K562 (cell line): Measurements from ENCODE around the gene SOX11. TPM values are rescaled to one million over a fixed set of nuclear protein-coding genes. Genes with fewer than 3 reads are reported as not detected.

Source experiments
- ATAC-seq: fragments of 200-7000 bp; cut with Tn5 transposase; 3 replicates; pipeline ENCODE4 v1.9.1; 2020; ENCODE audit warnings: moderate library complexity
- BruUV-seq: library from RNA; stranded (reverse); fragments of 400-500 nt; replicated peaks from 2 replicates; lab custom pipeline; 2021; lab: Mats Ljungman, UMichigan
- CTCF ChIA-PET: fragments of 300-600 bp; formaldehyde crosslinking; extraction: SDS; loops from one replicate; lab custom pipeline; 2021; ENCODE audit warnings: low intra/inter-chr PET ratio; lab: Yijun Ruan, JAX
- POLR2A ChIA-PET: fragments of 300-600, 350-650 bp; sonication (Branson Sonifier 250); formaldehyde crosslinking; extraction: SDS; loops from one replicate; lab custom pipeline; 2021; ENCODE audit warnings: antibody characterized with exemption, inconsistent platforms; lab: Yijun Ruan, JAX
- DNase-seq, 4 experiments: peaks; one replicate each; pipeline versions ENCODE4 v3.0.0 to v3.0.0-alpha.2; 2011 to 2018; ENCODE audit warnings: low spot score in 3 of 4, mixed read lengths in 3 of 4; ENCODE audit errors: extremely low read depth in 1 of 4
- FAIRE-seq: peaks from 2 replicates; lab custom pipeline; 2011; peaks lifted over from hg19 to GRCh38; lab: Jason Lieb, UNC
- H2AFZ ChIP-seq: 2 replicates; pipeline ENCODE4 v1.6.0; 2011; ENCODE audit warnings: low read depth, low read length, control low read depth, inconsistent platforms
- H3K27ac ChIP-seq: fragments of 200-600 bp; 3 replicates; pipeline ENCODE4 v1.8.0; 2011; ENCODE audit warnings: low read depth, mild to moderate bottlenecking, control low read depth, inconsistent platforms, low read length, moderate library complexity, mixed read lengths; ENCODE audit errors: extremely low read depth
- H3K27me3 ChIP-seq, 2 experiments: fragments of 300-600 bp in 1 of 2; 2 replicates in 1 of 2; 3 replicates in 1 of 2; pipeline versions ENCODE4 v1.6.0 to v1.8.0; 2011; ENCODE audit warnings: inconsistent platforms in 2 of 2, low read length in 2 of 2, mild to moderate bottlenecking in 1 of 2, mixed read lengths in 1 of 2, moderate library complexity in 1 of 2; ENCODE audit not compliant: control insufficient read depth in 2 of 2, insufficient read depth in 2 of 2
- H3K36me3 ChIP-seq: fragments of 300-600 bp; 3 replicates; pipeline ENCODE4 v1.8.0; 2011; ENCODE audit warnings: mild to moderate bottlenecking, low read length, inconsistent platforms; ENCODE audit not compliant: control insufficient read depth, insufficient read depth
- H3K4me1 ChIP-seq, 2 experiments: fragments of 200-600 bp in 1 of 2; replicated peaks in 1 of 2; 2 replicates in 1 of 2; 3 replicates in 1 of 2; pipeline versions ENCODE4 v1.5.1 to v1.8.0; 2011; ENCODE audit warnings: inconsistent platforms in 2 of 2, low read length in 2 of 2, mild to moderate bottlenecking in 1 of 2, mixed read lengths in 1 of 2, moderate library complexity in 1 of 2; ENCODE audit not compliant: control insufficient read depth in 2 of 2, insufficient read depth in 2 of 2
- H3K4me2 ChIP-seq: 2 replicates; pipeline ENCODE4 v1.6.1; 2011; ENCODE audit warnings: low read length, control low read depth, inconsistent platforms, mixed read lengths; ENCODE audit not compliant: insufficient read depth
- H3K4me3 ChIP-seq: fragments of 200-600 bp; sonication (generic), shearing (Covaris generic); 2 replicates; pipeline ENCODE4 v1.5.1; 2016; ENCODE audit warnings: control low read depth, inconsistent platforms
- H3K79me2 ChIP-seq: fragments of 200-600 bp; 3 replicates; pipeline ENCODE4 v1.8.0; 2011; ENCODE audit warnings: low read length, inconsistent platforms; ENCODE audit not compliant: control insufficient read depth, insufficient read depth
- H3K9ac ChIP-seq, 2 experiments: 2 replicates each; pipeline versions ENCODE4 v1.6.0 to v1.6.1; 2011; ENCODE audit warnings: low read depth in 2 of 2, low read length in 2 of 2, control low read depth in 1 of 2, inconsistent platforms in 1 of 2, mild to moderate bottlenecking in 1 of 2, mixed read lengths in 1 of 2; ENCODE audit not compliant: insufficient read depth in 1 of 2
- H3K9me1 ChIP-seq: one replicate; pipeline ENCODE4 v1.6.0; 2011; ENCODE audit warnings: inconsistent platforms, mild to moderate bottlenecking, low read length, moderate library complexity; ENCODE audit not compliant: control insufficient read depth, insufficient read depth
- H3K9me3 ChIP-seq: replicated peaks from 2 replicates; pipeline ENCODE4 v1.5.1; 2011; ENCODE audit warnings: low read depth, low read length, inconsistent platforms; ENCODE audit not compliant: control insufficient read depth, insufficient read depth
- H4K20me1 ChIP-seq: replicated peaks from 2 replicates; pipeline ENCODE4 v1.6.1; 2011; ENCODE audit warnings: low read length, inconsistent platforms, mixed read lengths; ENCODE audit not compliant: control insufficient read depth, insufficient read depth
- BHLHE40 ChIP-seq: IDR thresholded peaks from 2 replicates; pipeline ENCODE4 v1.6.1; 2011; ENCODE audit warnings: low read length, improper control_type of control experiment
- MYC ChIP-seq, 2 experiments: fragments of 250-450 bp in 1 of 2; sonication (Bioruptor Pico) in 1 of 2; IDR thresholded peaks; 2 replicates each; pipeline versions ENCODE4 v1.5.1 to v1.6.1; 2012 to 2021; ENCODE audit warnings: low read depth in 2 of 2, borderline replicate concordance in 1 of 2, improper control_type of control experiment in 1 of 2, low read length in 1 of 2, mild to moderate bottlenecking in 1 of 2, moderate library complexity in 1 of 2
- NCOA2 ChIP-seq, 2 experiments: fragments of 450-650 bp; IDR thresholded peaks; 2 replicates each; pipeline ENCODE4 v1.6.1; 2018; ENCODE audit warnings: mild to moderate bottlenecking in 2 of 2, moderate library complexity in 1 of 2; ENCODE audit not compliant: partially characterized antibody in 2 of 2
- ZFP91 ChIP-seq: sonication (generic); formaldehyde crosslinking; IDR thresholded peaks from 2 replicates; pipeline ENCODE4 v1.8.0; 2022; ENCODE audit warnings: mild to moderate bottlenecking, missing genetic modification reagents
- ZKSCAN3 ChIP-seq: fragments of 250-450 bp; sonication (Bioruptor Pico); IDR thresholded peaks from 2 replicates; pipeline ENCODE4 v1.4.0; 2020
- ZNF212 ChIP-seq: fragments of 450-650 bp; formaldehyde crosslinking; IDR thresholded peaks from 2 replicates; pipeline ENCODE4 v1.4.0; 2020; ENCODE audit warnings: mild to moderate bottlenecking
- ZNF699 ChIP-seq: fragments of 250-450 bp; sonication (Bioruptor Pico); IDR thresholded peaks from 2 replicates; pipeline ENCODE4 v1.8.0; 2021; ENCODE audit warnings: mild to moderate bottlenecking, moderate library complexity; ENCODE audit not compliant: insufficient replicate concordance
- WGBS: fragments of 100-300 bp; shearing (Covaris generic); methylation state at CpG from one replicate; pipeline ENCODE4 v1.1.6; 2016; ENCODE audit warnings: low coverage, mixed read lengths; ENCODE audit not compliant: insufficient coverage; ENCODE audit errors: missing lambda C conversion rate; 5-methylcytosine and 5-hydroxymethylcytosine counted together
- in situ Hi-C: fragments of 300-500 bp; cut with MboI; formaldehyde crosslinking; loops from 4 replicates; pipeline ENCODE4 v1.15.0; 2018; ENCODE audit warnings: inconsistent platforms, mixed read lengths
- intact Hi-C: fragments of 100-400 bp; cut with micrococcal nuclease; formaldehyde crosslinking; loops from 2 replicates; pipeline ENCODE4 v1.14.2; 2022
- polyA plus RNA-seq, 8 experiments: library from polyadenylated mRNA; depleted of rRNA in 4 of 8; stranded (reverse) in 5 of 8; unstranded in 3 of 8; fragments of >200 nt; fragmentation: Nextera tagmentation in 2 of 8; fragmentation: Illumina TruSeq in 1 of 8; extraction: Ambion mirVana in 2 of 8; extraction: Trizol in 1 of 8; gene quantifications; 2 replicates each; pipeline versions ENCODE4 v1.2.1 to v1.2.3, GENCODE V29; 2011 to 2014; ENCODE audit warnings: inconsistent platforms in 1 of 8, missing spikeins in 1 of 8
- total RNA-seq, 7 experiments: library from RNA; depleted of rRNA in 6 of 7; stranded (reverse); fragments of >200 nt in 6 of 7; fragmentation: Illumina TruSeq in 2 of 7; extraction: Trizol in 2 of 7; gene quantifications; 2 replicates each; pipeline versions ENCODE4 v1.2.1 to v1.2.3, GENCODE V29; 2011 to 2021; ENCODE audit warnings: low replicate concordance in 1 of 7

The SOX11 gene
- total and polyA plus RNA-seq, 9 of the 15 experiments (the other 6 are each of a cell fraction or from before 2014, with no cell fraction given), result 0.02 TPM; not detected in 8

GRCh38 chr2:5686068-5686467, 6.1 kb upstream of the SOX11 start:
- intact Hi-C loops (no loop called here), in situ Hi-C loops (no loop called here)
- H3K36me3 ChIP-seq, result no peaks in the 10 kb centered on the region
- no peaks in the 10 kb centered on the region for H4K20me1 ChIP-seq
- no peaks in the 10 kb centered on the region for H3K9me3 ChIP-seq
- no TSS peak for BruUV-seq
- no peak overlapping the region for H3K27ac ChIP-seq
- 0% methylated on average over 1 of the region's 1 CpG for WGBS
- ChIA-PET CTCF (no interaction called here), POLR2A (no interaction called here)
- H3K9me1 ChIP-seq, result no peaks in the 10 kb centered on the region
- no peaks in the 10 kb centered on the region for H3K4me1 ChIP-seq
- no peak for FAIRE-seq
- no peak overlapping the region for H3K4me3 ChIP-seq
- H3K27me3 ChIP-seq, result no peaks in the 10 kb centered on the region
- no peak overlapping the region for H3K4me2 ChIP-seq
- H3K79me2 ChIP-seq, result no peaks in the 10 kb centered on the region
- H3K9ac ChIP-seq, result no peak overlapping the region
- ATAC-seq, result no peak
- TF ChIP-seq ZFP91 (CRISPR knock-in tag), result no peak
- no peak for TF ChIP-seq BHLHE40
- TF ChIP-seq NCOA2 (IDR thresholded peaks at IDR 0.05; ENCODE audit: partially characterized antibody in 2 of 2), result no peak
- TF ChIP-seq ZKSCAN3, result no peak
- no peak for TF ChIP-seq ZNF699
- TF ChIP-seq MYC (IDR thresholded peaks at IDR 0.05; ENCODE audit: low read depth, low read length), result no peak
- no peak for TF ChIP-seq MYC (CRISPR knock-in tag; IDR thresholded peaks at IDR 0.05; ENCODE audit: borderline replicate concordance, low read depth)
- no peak for TF ChIP-seq ZNF212 (CRISPR knock-in tag)
- no peak for DNase-seq
- no peak overlapping the region for H2AFZ ChIP-seq
